HepG2 (cell line): ENCODE measurements around the gene ATRN. TPM values are rescaled to one million over a fixed set of nuclear protein-coding genes. Genes with fewer than 3 reads are reported as not detected.

Experiments
- ATAC-seq: fragments of 200-7000 bp; cut with Tn5 transposase; 3 replicates; pipeline ENCODE4 v1.9.1; 2020; ENCODE audit warnings: mild to moderate bottlenecking, moderate library complexity
- BruUV-seq: library from RNA; stranded (reverse); fragments of 400-500 nt; replicated peaks from 2 replicates; lab custom pipeline; 2021; lab: Mats Ljungman, UMichigan
- CTCF ChIA-PET: fragments of 300-600 bp; formaldehyde crosslinking; extraction: SDS; loops from one replicate; lab custom pipeline; 2021; ENCODE audit warnings: low total read pairs, inconsistent platforms, low intra/inter-chr PET ratio; lab: Yijun Ruan, JAX
- POLR2A ChIA-PET: fragments of 350-600 bp; sonication (Branson Sonifier 250); formaldehyde crosslinking; loops from one replicate; lab custom pipeline; 2020; ENCODE audit warnings: antibody characterized with exemption, inconsistent platforms; lab: Yijun Ruan, JAX
- DNase-seq: peaks from one replicate; pipeline ENCODE4 v3.0.0-alpha.2; 2015; ENCODE audit warnings: low spot score
- FAIRE-seq: peaks from 3 replicates; lab custom pipeline; 2011; peaks lifted over from hg19 to GRCh38; lab: Jason Lieb, UNC
- H2AFZ ChIP-seq: one replicate; pipeline ENCODE4 v1.6.1; 2011; ENCODE audit warnings: low read length, inconsistent platforms
- H3K27ac ChIP-seq: fragments of 300-600 bp; 3 replicates; pipeline ENCODE4 v1.8.0; 2011; ENCODE audit warnings: mixed run types, mild to moderate bottlenecking, mixed read lengths, low read length, inconsistent platforms; ENCODE audit not compliant: insufficient read depth; ENCODE audit errors: extremely low read length
- H3K27me3 ChIP-seq, 2 experiments: fragments of 200-600 bp in 1 of 2; 2 replicates in 1 of 2; 3 replicates in 1 of 2; pipeline versions ENCODE4 v1.6.0 to v1.8.0; 2011; ENCODE audit warnings: low read length in 2 of 2, mild to moderate bottlenecking in 2 of 2, moderate library complexity in 2 of 2, inconsistent platforms in 1 of 2; ENCODE audit not compliant: insufficient read depth in 2 of 2, control insufficient read depth in 1 of 2
- H3K36me3 ChIP-seq, 2 experiments: fragments of 200-600 bp in 1 of 2; replicated peaks in 1 of 2; 2 replicates in 1 of 2; 3 replicates in 1 of 2; pipeline versions ENCODE4 v1.5.1 to v1.8.0; 2011; ENCODE audit warnings: low read length in 2 of 2, inconsistent platforms in 1 of 2; ENCODE audit not compliant: insufficient read depth in 2 of 2, control insufficient read depth in 1 of 2
- H3K4me1 ChIP-seq: 2 replicates; pipeline ENCODE4 v1.5.1; 2012; ENCODE audit warnings: low read length, inconsistent platforms; ENCODE audit not compliant: insufficient read depth
- H3K4me2 ChIP-seq: 2 replicates; pipeline ENCODE4 v1.6.0; 2011; ENCODE audit warnings: low read depth, low read length, inconsistent platforms
- H3K4me3 ChIP-seq, 3 experiments: fragments of 200-600 bp in 1 of 3; sonication (generic), shearing (Covaris generic) in 1 of 3; replicated peaks in 1 of 3; 2 replicates each; pipeline ENCODE4 v1.5.1; 2011 to 2016; ENCODE audit warnings: low read length in 3 of 3, inconsistent platforms in 2 of 3, low read depth in 2 of 3, mild to moderate bottlenecking in 2 of 3, control low read depth in 1 of 3, mixed read lengths in 1 of 3; ENCODE audit not compliant: insufficient read depth in 1 of 3
- H3K79me2 ChIP-seq: one replicate; pipeline ENCODE4 v1.6.1; 2011; ENCODE audit warnings: low read length, inconsistent platforms; ENCODE audit not compliant: insufficient read depth
- H3K9ac ChIP-seq: 2 replicates; pipeline ENCODE4 v1.6.0; 2011; ENCODE audit warnings: mild to moderate bottlenecking, low read depth, low read length, inconsistent platforms; ENCODE audit not compliant: insufficient read depth
- H3K9me3 ChIP-seq: 2 replicates; pipeline ENCODE4 v1.5.1; 2012; ENCODE audit warnings: mild to moderate bottlenecking, low read length
- H4K20me1 ChIP-seq: 2 replicates; pipeline ENCODE4 v1.6.0; 2011; ENCODE audit warnings: inconsistent platforms, mild to moderate bottlenecking, low read length, moderate library complexity; ENCODE audit not compliant: insufficient read depth
- CBX1 ChIP-seq: IDR thresholded peaks from one replicate; pipeline ENCODE4 v1.6.1; 2016; ENCODE audit warnings: antibody characterized with exemption, low read depth
- ETV5 ChIP-seq: IDR thresholded peaks from 2 replicates; pipeline ENCODE4 v1.6.1; 2018; ENCODE audit warnings: missing biosample characterization, missing genetic modification reagents, inconsistent platforms, borderline replicate concordance
- FOXA3 ChIP-seq: IDR thresholded peaks from 2 replicates; pipeline ENCODE4 v1.6.1; 2016; ENCODE audit warnings: missing genetic modification reagents, missing compliant biosample characterization
- ZNF205 ChIP-seq: IDR thresholded peaks from 2 replicates; pipeline ENCODE4 v1.6.1; 2018; ENCODE audit warnings: missing biosample characterization, missing genetic modification reagents
- ZNF564 ChIP-seq: sonication (generic); formaldehyde crosslinking; IDR thresholded peaks from 2 replicates; pipeline ENCODE4 v1.8.1; 2023; ENCODE audit warnings: mild to moderate bottlenecking, missing genetic modification reagents
- WGBS: methylation state at CpG from one replicate; pipeline ENCODE4 v1.1.6; 2017; ENCODE audit warnings: low lambda C conversion rate; 5-methylcytosine and 5-hydroxymethylcytosine counted together
- in situ Hi-C: cut with HindIII; loops from 2 replicates; pipeline ENCODE4 v1.10.0; 2017; ENCODE audit warnings: low pct_unique_long_range_greater_than_20kb; ENCODE audit not compliant: extremely low pct_ligation_motif_present
- intact Hi-C: fragments of 100-400 bp; cut with micrococcal nuclease; formaldehyde crosslinking; loops from one replicate; pipeline ENCODE4 v1.10.0; 2022; ENCODE audit not compliant: unreplicated experiment
- polyA plus RNA-seq, 8 experiments: library from polyadenylated mRNA; depleted of rRNA in 3 of 8; stranded (reverse) in 7 of 8; unstranded in 1 of 8; fragments of >200 nt; fragmentation: Illumina TruSeq in 4 of 8; extraction: Trizol in 4 of 8; gene quantifications; 2 replicates each; pipeline versions ENCODE4 v1.2.1 to v1.2.3, GENCODE V29; 2011 to 2016; ENCODE audit warnings: low read depth in 4 of 8, missing spikeins in 1 of 8, mixed read lengths in 1 of 8; ENCODE audit not compliant: insufficient read depth in 1 of 8
- total RNA-seq, 5 experiments: library from RNA; depleted of rRNA; stranded (reverse); fragments of >200 nt; fragmentation: Illumina TruSeq; extraction: Trizol; gene quantifications; 2 replicates each; pipeline ENCODE4 v1.2.3, GENCODE V29; 2016; ENCODE audit warnings: low read depth in 1 of 5
- TF ChIP-seq, protein P1 (sequence below): sonication (generic); formaldehyde crosslinking; IDR thresholded peaks from 2 replicates; pipeline ENCODE4 v1.8.1; 2023; ENCODE audit warnings: mild to moderate bottlenecking, missing genetic modification reagents, borderline replicate concordance
- TF ChIP-seq, protein P2 (sequence below): sonication (generic); formaldehyde crosslinking; IDR thresholded peaks from 2 replicates; pipeline ENCODE4 v1.4.0; 2020; ENCODE audit warnings: mild to moderate bottlenecking, missing genetic modification reagents
- TF ChIP-seq, protein P3 (sequence below): sonication (generic); formaldehyde crosslinking; IDR thresholded peaks from 2 replicates; pipeline ENCODE4 v1.5.0; 2020; ENCODE audit warnings: mild to moderate bottlenecking, missing genetic modification reagents, borderline replicate concordance

The ATRN gene
- total and polyA plus RNA-seq, 2 of the 13 experiments (the other 11 are each of a cell fraction or from before 2014, with no cell fraction given) = 44.2 to 81.1 TPM

DNA sequence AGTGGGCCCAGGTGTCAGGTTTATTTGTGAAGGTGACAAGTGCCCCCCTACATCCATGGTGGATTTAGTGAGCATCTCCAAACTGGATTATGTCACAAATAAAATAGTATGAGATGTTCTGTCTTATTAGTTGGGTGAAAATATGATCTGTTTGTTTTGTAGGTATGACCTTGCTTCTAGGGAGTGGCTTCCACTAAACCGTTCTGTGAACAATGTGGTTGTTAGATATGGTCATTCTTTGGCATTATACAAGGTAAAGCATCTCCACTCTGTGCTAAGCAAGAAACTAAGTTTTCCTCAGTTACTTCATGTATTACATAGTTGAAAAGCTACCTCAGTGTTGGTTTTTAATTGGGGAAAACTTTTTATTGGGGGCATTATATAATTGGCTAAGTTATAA is 88.4 kb downstream of the ATRN start:
- H2AFZ ChIP-seq = no peak overlapping the region
- intact Hi-C loops = loop anchor here (5.0 kb wide), 1 partner anchor 87 kb away; the partner anchor contains the start of gene ATRN
- in situ Hi-C loops = no loop called here
- no peak overlapping the region for H3K9ac ChIP-seq
- no peaks in the 10 kb centered on the region for H4K20me1 ChIP-seq
- FAIRE-seq = no peak
- H3K4me2 ChIP-seq = no peak overlapping the region
- H3K36me3 ChIP-seq = peaks cover 10 to 37% of the 10 kb centered on the region in 2 experiments
- peaks cover 18% of the 10 kb centered on the region for H3K4me1 ChIP-seq
- no peaks in the 10 kb centered on the region for H3K27me3 ChIP-seq
- ATAC-seq = no peak
- H3K79me2 ChIP-seq = no peaks in the 10 kb centered on the region
- no peak overlapping the region for H3K4me3 ChIP-seq
- ChIA-PET POLR2A (no interaction called here), CTCF (no interaction called here)
- no peaks in the 10 kb centered on the region for H3K9me3 ChIP-seq
- BruUV-seq = no TSS peak
- TF ChIP-seq, protein P1, sequence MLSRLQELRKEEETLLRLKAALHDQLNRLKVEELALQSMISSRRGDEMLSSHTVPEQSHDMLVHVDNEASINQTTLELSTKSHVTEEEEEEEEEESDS (CRISPR knock-in tag) = no peak
- TF ChIP-seq ETV5 (CRISPR knock-in tag) = no peak
- no peak overlapping the region for H3K27ac ChIP-seq
- WGBS = 90% methylated on average over 1 of the region's 1 CpG
- DNase-seq = no peak

DNA sequence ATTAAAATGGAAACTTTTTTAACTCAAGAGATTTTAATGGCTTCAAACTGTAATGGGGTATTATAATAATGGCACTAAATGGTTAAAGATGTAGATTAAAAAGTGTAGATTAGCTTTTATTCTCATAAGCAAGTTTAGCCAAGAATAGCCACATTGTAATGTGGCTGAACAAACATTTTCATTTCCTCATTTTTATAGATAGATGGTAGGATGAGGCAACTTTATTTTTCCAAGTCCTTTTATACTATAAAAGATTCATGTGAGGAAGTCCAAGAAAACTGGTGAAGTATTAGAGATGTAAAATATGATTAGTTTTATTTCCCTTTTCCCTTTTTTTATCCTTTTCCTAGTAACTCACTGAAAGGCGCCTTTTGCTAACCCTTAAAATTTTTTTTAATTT is 88.8 kb downstream of the ATRN start:
- Histone ChIP-seq H2AFZ (no peak overlapping the region), H3K27ac (no peak overlapping the region), H3K9ac (no peak overlapping the region)
- no TSS peak for BruUV-seq
- POLR2A ChIA-PET = no interaction called here
- TF ChIP-seq CBX1 (no peak), ZNF205 (CRISPR knock-in tag) (no peak), FOXA3 (CRISPR knock-in tag) (no peak), ZNF564 (CRISPR knock-in tag) (no peak)
- TF ChIP-seq, protein P2, sequence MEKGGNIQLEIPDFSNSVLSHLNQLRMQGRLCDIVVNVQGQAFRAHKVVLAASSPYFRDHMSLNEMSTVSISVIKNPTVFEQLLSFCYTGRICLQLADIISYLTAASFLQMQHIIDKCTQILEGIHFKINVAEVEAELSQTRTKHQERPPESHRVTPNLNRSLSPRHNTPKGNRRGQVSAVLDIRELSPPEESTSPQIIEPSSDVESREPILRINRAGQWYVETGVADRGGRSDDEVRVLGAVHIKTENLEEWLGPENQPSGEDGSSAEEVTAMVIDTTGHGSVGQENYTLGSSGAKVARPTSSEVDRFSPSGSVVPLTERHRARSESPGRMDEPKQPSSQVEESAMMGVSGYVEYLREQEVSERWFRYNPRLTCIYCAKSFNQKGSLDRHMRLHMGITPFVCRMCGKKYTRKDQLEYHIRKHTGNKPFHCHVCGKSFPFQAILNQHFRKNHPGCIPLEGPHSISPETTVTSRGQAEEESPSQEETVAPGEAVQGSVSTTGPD (CRISPR knock-in tag) = no peak
- TF ChIP-seq, protein P3, sequence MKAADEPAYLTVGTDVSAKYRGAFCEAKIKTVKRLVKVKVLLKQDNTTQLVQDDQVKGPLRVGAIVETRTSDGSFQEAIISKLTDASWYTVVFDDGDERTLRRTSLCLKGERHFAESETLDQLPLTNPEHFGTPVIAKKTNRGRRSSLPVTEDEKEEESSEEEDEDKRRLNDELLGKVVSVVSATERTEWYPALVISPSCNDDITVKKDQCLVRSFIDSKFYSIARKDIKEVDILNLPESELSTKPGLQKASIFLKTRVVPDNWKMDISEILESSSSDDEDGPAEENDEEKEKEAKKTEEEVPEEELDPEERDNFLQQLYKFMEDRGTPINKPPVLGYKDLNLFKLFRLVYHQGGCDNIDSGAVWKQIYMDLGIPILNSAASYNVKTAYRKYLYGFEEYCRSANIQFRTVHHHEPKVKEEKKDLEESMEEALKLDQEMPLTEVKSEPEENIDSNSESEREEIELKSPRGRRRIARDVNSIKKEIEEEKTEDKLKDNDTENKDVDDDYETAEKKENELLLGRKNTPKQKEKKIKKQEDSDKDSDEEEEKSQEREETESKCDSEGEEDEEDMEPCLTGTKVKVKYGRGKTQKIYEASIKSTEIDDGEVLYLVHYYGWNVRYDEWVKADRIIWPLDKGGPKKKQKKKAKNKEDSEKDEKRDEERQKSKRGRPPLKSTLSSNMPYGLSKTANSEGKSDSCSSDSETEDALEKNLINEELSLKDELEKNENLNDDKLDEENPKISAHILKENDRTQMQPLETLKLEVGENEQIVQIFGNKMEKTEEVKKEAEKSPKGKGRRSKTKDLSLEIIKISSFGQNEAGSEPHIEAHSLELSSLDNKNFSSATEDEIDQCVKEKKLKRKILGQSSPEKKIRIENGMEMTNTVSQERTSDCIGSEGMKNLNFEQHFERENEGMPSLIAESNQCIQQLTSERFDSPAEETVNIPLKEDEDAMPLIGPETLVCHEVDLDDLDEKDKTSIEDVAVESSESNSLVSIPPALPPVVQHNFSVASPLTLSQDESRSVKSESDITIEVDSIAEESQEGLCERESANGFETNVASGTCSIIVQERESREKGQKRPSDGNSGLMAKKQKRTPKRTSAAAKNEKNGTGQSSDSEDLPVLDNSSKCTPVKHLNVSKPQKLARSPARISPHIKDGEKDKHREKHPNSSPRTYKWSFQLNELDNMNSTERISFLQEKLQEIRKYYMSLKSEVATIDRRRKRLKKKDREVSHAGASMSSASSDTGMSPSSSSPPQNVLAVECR = no peak
- TF ChIP-seq, all 625 proteins: peak for 0
- H3K36me3 ChIP-seq = peaks cover 11 to 40% of the 10 kb centered on the region in 2 experiments
- no peaks in the 10 kb centered on the region for H3K27me3 ChIP-seq
- in situ Hi-C loops = no loop called here
- H3K4me3 ChIP-seq = no peak overlapping the region
- H3K79me2 ChIP-seq = no peaks in the 10 kb centered on the region
- CTCF ChIA-PET = no interaction called here
- H3K4me2 ChIP-seq = no peak overlapping the region
- ATAC-seq (no peak), FAIRE-seq (no peak), DNase-seq (no peak)
- H4K20me1 ChIP-seq = no peaks in the 10 kb centered on the region
- intact Hi-C loops = loop anchor here (5.0 kb wide), 1 partner anchor 87 kb away; the partner anchor contains the start of gene ATRN
- peaks cover 18% of the 10 kb centered on the region for H3K4me1 ChIP-seq
- 96% methylated on average over 1 of the region's 1 CpG for WGBS
- H3K9me3 ChIP-seq = no peaks in the 10 kb centered on the region
